HUDEP-2 (cell line): ENCODE data around the gene MTCH1.
"Not testable (repeated sequence)": the region's sequence is repeated elsewhere in the genome, so short reads cannot be mapped to it uniquely, and the experiment has no call there.

ENCODE experiments used
- DNase-seq, 76 experiments: peaks; one replicate each; lab custom pipeline; 2025; ENCODE audit not compliant: unreplicated experiment in 76 of 76; lab: John Stamatoyannopoulos, UW

MTCH1 gene

GRCh38 chr6:36999061-36999750 lies 13.2 kb upstream of the MTCH1 start:
- DNase-seq, result no peak

GRCh38 chr6:36998723-36999038 lies 12.7 kb upstream of the MTCH1 start:
- no peak for DNase-seq

GRCh38 chr6:36997811-36998722 lies 12.1 kb upstream of the MTCH1 start:
- DNase-seq, result no peak

GRCh38 chr6:36990401-36990800 lies 4.4 kb upstream of the MTCH1 start:
- not testable (repeated sequence) for DNase-seq

- DNase-seq, result no peak
These were observed 3.3 kb upstream of the MTCH1 start for GRCh38 chr6:36989264-36989663.

- DNase-seq, result peak in 2 of 76 experiments; percentile 35 to 50
These were observed 680 bp upstream of the MTCH1 start for GRCh38 chr6:36986704-36987047.

- no peak for DNase-seq
These were observed 584 bp downstream of the MTCH1 start for GRCh38 chr6:36985417-36985807.

GRCh38 chr6:36984581-36985416 lies 1.2 kb downstream of the MTCH1 start:
- peak in 1 of 76 experiments; percentile 21 for DNase-seq

GRCh38 chr6:36983538-36983937 lies 2.5 kb downstream of the MTCH1 start:
- no peak for DNase-seq

- no peak for DNase-seq
These were observed 4.9 kb downstream of the MTCH1 start for GRCh38 chr6:36980876-36981619.

GRCh38 chr6:36980129-36980528 lies 5.9 kb downstream of the MTCH1 start:
- DNase-seq, result no peak

GRCh38 chr6:36979347-36979742 lies 6.7 kb downstream of the MTCH1 start:
- DNase-seq, result peak in 52 of 76 experiments; percentile 7 to 66 (median 37)

GRCh38 chr6:36978421-36979346 lies 7.3 kb downstream of the MTCH1 start:
- peak in 47 of 76 experiments; percentile 10 to 73 (median 36) for DNase-seq

- no peak for DNase-seq
These were observed 8.5 kb downstream of the MTCH1 start for GRCh38 chr6:36977470-36977941.

GRCh38 chr6:36976931-36977330 lies 9.1 kb downstream of the MTCH1 start:
- no peak for DNase-seq

GRCh38 chr6:36976509-36976908 lies 9.5 kb downstream of the MTCH1 start:
- no peak for DNase-seq

- DNase-seq, result peak in 72 of 76 experiments; percentile 43 to 89 (median 72)
These were observed 10.1 kb downstream of the MTCH1 start for GRCh38 chr6:36976007-36976264.

GRCh38 chr6:36975231-36976006 lies 10.6 kb downstream of the MTCH1 start:
- DNase-seq, result peak in 1 of 76 experiments; percentile 49

- no peak for DNase-seq
These were observed 12.3 kb downstream of the MTCH1 start for GRCh38 chr6:36973647-36974046.
